H9 (cell line): ENCODE measurements around the gene ZNF275. TPM values are rescaled to one million over a fixed set of nuclear protein-coding genes. Genes with fewer than 3 reads are reported as not detected.

ENCODE experiments used
- DNase-seq: peaks from one replicate; pipeline ENCODE4 v3.0.0-alpha.2; 2017
- H2AFZ ChIP-seq: one replicate; pipeline ENCODE4 v1.6.1; 2013; ENCODE audit warnings: mild to moderate bottlenecking, low read length, control low read depth, moderate library complexity
- H2AK5ac ChIP-seq: 2 replicates; pipeline ENCODE4 v1.6.1; 2013; ENCODE audit warnings: low read length, control low read depth, mixed read lengths; ENCODE audit not compliant: insufficient read length
- H2BK120ac ChIP-seq: one replicate; pipeline ENCODE4 v1.6.1; 2013; ENCODE audit warnings: low read depth, mild to moderate bottlenecking, low read length, control low read depth, inconsistent platforms; ENCODE audit not compliant: poor library complexity, severe bottlenecking
- H2BK12ac ChIP-seq: 2 replicates; pipeline ENCODE4 v1.6.1; 2013; ENCODE audit warnings: low read length, control low read depth, mixed read lengths, low read depth; ENCODE audit not compliant: insufficient read length
- H2BK15ac ChIP-seq: 2 replicates; pipeline ENCODE4 v1.6.1; 2013; ENCODE audit warnings: low read depth, low read length, control low read depth
- H2BK20ac ChIP-seq: one replicate; pipeline ENCODE4 v1.6.1; 2013; ENCODE audit warnings: low read depth, mild to moderate bottlenecking, low read length, control low read depth, inconsistent platforms; ENCODE audit not compliant: poor library complexity, severe bottlenecking
- H2BK5ac ChIP-seq: 2 replicates; pipeline ENCODE4 v1.6.1; 2013; ENCODE audit warnings: low read length, control low read depth, mixed read lengths; ENCODE audit not compliant: insufficient read length
- H3K14ac ChIP-seq: 2 replicates; pipeline ENCODE4 v1.6.1; 2013; ENCODE audit warnings: low read length, control low read depth; ENCODE audit not compliant: insufficient read depth
- H3K18ac ChIP-seq: 2 replicates; pipeline ENCODE4 v1.6.1; 2013; ENCODE audit warnings: low read depth, mild to moderate bottlenecking, mixed read lengths, low read length, control low read depth; ENCODE audit not compliant: insufficient read length
- H3K23ac ChIP-seq: 2 replicates; pipeline ENCODE4 v1.6.1; 2013; ENCODE audit warnings: low read length, control low read depth, mixed read lengths, low read depth; ENCODE audit not compliant: insufficient read length
- H3K23me2 ChIP-seq: 2 replicates; pipeline ENCODE4 v1.6.1; 2013; ENCODE audit warnings: low read depth, mild to moderate bottlenecking, mixed read lengths, low read length, control low read depth; ENCODE audit not compliant: insufficient read length, poor library complexity, severe bottlenecking
- H3K27ac ChIP-seq: 2 replicates; pipeline ENCODE4 v1.5.1; 2013; ENCODE audit warnings: low read length, control low read depth, mixed read lengths, low read depth; ENCODE audit not compliant: insufficient read length
- H3K27me3 ChIP-seq: 2 replicates; pipeline ENCODE4 v1.6.1; 2013; ENCODE audit warnings: low read length, control low read depth, inconsistent platforms; ENCODE audit not compliant: insufficient read depth
- H3K4ac ChIP-seq: 2 replicates; pipeline ENCODE4 v1.6.1; 2013; ENCODE audit warnings: low read depth, mild to moderate bottlenecking, control low read depth, inconsistent platforms, low read length, moderate library complexity
- H3K4me1 ChIP-seq: 2 replicates; pipeline ENCODE4 v1.6.1; 2013; ENCODE audit warnings: low read length, control low read depth, inconsistent platforms; ENCODE audit not compliant: insufficient read depth
- H3K4me2 ChIP-seq: 2 replicates; pipeline ENCODE4 v1.6.1; 2013; ENCODE audit warnings: low read length, control low read depth, mixed read lengths; ENCODE audit not compliant: insufficient read length, insufficient read depth
- H3K56ac ChIP-seq: 2 replicates; pipeline ENCODE4 v1.6.1; 2013; ENCODE audit warnings: low read depth, mild to moderate bottlenecking, mixed read lengths, low read length, control low read depth; ENCODE audit not compliant: insufficient read length
- H3K79me1 ChIP-seq: 2 replicates; pipeline ENCODE4 v1.6.1; 2013; ENCODE audit warnings: low read depth, mild to moderate bottlenecking, moderate library complexity, low read length, control low read depth, inconsistent platforms; ENCODE audit not compliant: insufficient read depth, poor library complexity, severe bottlenecking
- H3K79me2 ChIP-seq: 2 replicates; pipeline ENCODE4 v1.6.1; 2013; ENCODE audit warnings: low read length, control low read depth, inconsistent platforms; ENCODE audit not compliant: insufficient read depth
- H3K9ac ChIP-seq: 2 replicates; pipeline ENCODE4 v1.6.1; 2013; ENCODE audit warnings: low read length, control low read depth, mixed read lengths; ENCODE audit not compliant: insufficient read length; ENCODE audit errors: extremely low read depth
- H3K9me3 ChIP-seq: one replicate; pipeline ENCODE4 v1.6.1; 2013; ENCODE audit warnings: low read depth, low read length, inconsistent platforms; ENCODE audit not compliant: control insufficient read depth
- H3T11ph ChIP-seq: one replicate; pipeline ENCODE4 v1.6.1; 2013; ENCODE audit warnings: mild to moderate bottlenecking, low read length, control low read depth, inconsistent platforms
- H4K20me1 ChIP-seq: one replicate; pipeline ENCODE4 v1.6.1; 2013; ENCODE audit not compliant: control insufficient read depth, insufficient read length, insufficient read depth
- H4K5ac ChIP-seq: 2 replicates; pipeline ENCODE4 v1.6.1; 2013; ENCODE audit warnings: low read depth, mild to moderate bottlenecking, mixed read lengths, low read length, control low read depth; ENCODE audit not compliant: insufficient read length
- H4K8ac ChIP-seq: replicated peaks from 2 replicates; pipeline ENCODE4 v1.6.1; 2013; ENCODE audit warnings: low read length, control low read depth, mixed read lengths, low read depth; ENCODE audit not compliant: insufficient read length
- H4K91ac ChIP-seq: 2 replicates; pipeline ENCODE4 v1.6.1; 2013; ENCODE audit warnings: low read depth, mild to moderate bottlenecking, moderate library complexity, mixed read lengths, low read length, control low read depth; ENCODE audit not compliant: insufficient read length
- H3K27ac Mint-ChIP-seq, 3 experiments: 2 replicates in 2 of 3; 3 replicates in 1 of 3; pipeline ENCODE4 v1.8.0; 2020 to 2021; ENCODE audit warnings: mixed read lengths in 3 of 3, mild to moderate bottlenecking in 1 of 3, moderate library complexity in 1 of 3
- H3K27me3 Mint-ChIP-seq: 2 replicates; pipeline ENCODE4 v1.8.0; 2021; ENCODE audit warnings: low read depth, mild to moderate bottlenecking, moderate library complexity, mixed read lengths
- H3K36me3 Mint-ChIP-seq, 3 experiments: 2 replicates in 2 of 3; 3 replicates in 1 of 3; pipeline ENCODE4 v1.8.0; 2020 to 2021; ENCODE audit warnings: low read depth in 3 of 3, mixed read lengths in 3 of 3; ENCODE audit not compliant: insufficient read depth in 1 of 3
- H3K4me1 Mint-ChIP-seq, 2 experiments: 2 replicates each; pipeline ENCODE4 v1.8.0; 2020; ENCODE audit warnings: mixed read lengths in 2 of 2
- H3K4me3 Mint-ChIP-seq, 2 experiments: 2 replicates in 1 of 2; 3 replicates in 1 of 2; pipeline ENCODE4 v1.8.0; 2020 to 2021; ENCODE audit warnings: mild to moderate bottlenecking in 2 of 2, mixed read lengths in 2 of 2, moderate library complexity in 1 of 2
- H3K9me3 Mint-ChIP-seq, 2 experiments: 2 replicates in 1 of 2; 3 replicates in 1 of 2; pipeline ENCODE4 v1.8.0; 2020; ENCODE audit warnings: mild to moderate bottlenecking in 2 of 2, mixed read lengths in 2 of 2, moderate library complexity in 1 of 2
- WGBS: extraction: QIAGEN DNeasy Blood & Tissue Kit; methylation state at CpG from one replicate; pipeline ENCODE4 v1.1.7; 2013; ENCODE audit warnings: missing lambda C conversion rate, low lambda C conversion rate, mixed read lengths; ENCODE audit not compliant: insufficient read length; ENCODE audit errors: extremely low coverage; 5-methylcytosine and 5-hydroxymethylcytosine counted together
- total RNA-seq: library from RNA; stranded (reverse); gene quantifications from 2 replicates; pipeline ENCODE4 v1.2.1, GENCODE V29; 2021
- TF ChIP-seq, protein P1 (sequence below): fragments of 200-600 bp; sonication (generic); conservative IDR thresholded peaks from 3 replicates; pipeline ENCODE4 v1.8.0; 2021; ENCODE audit warnings: antibody characterized with exemption, mild to moderate bottlenecking

ZNF275 gene
- total RNA-seq, 1 experiment from 2014 or later, result 11.8 TPM

DNA sequence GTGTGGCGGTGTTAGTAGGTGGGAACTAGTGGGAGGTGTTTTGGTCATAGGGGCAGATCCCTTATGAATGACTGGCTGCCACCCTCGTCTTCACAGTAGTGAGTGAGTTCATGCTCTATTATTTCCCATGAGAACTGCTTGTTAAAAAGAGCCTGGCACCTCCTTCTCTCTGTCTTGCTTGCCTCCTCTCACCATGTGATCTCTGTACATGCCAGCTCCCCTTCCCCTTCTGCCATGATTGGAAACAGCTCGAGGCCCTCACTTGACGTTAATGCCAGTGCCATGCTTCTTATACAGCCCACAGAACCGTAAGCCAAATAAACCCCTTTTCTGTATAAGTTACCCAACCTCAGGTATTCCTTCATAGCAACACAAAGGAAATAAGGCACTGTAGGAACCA lies 34.1 kb upstream of the ZNF275 start:
- Histone ChIP-seq H3K27me3 (no peaks in the 10 kb centered on the region), H2BK20ac (no peak overlapping the region), H2AK5ac (no peak overlapping the region), H3K79me1 (no peaks in the 10 kb centered on the region), H2BK5ac (no peak overlapping the region), H2AFZ (no peak overlapping the region), H4K8ac (no peak overlapping the region), H2BK120ac (no peak overlapping the region), H3K4me2 (no peak overlapping the region), H3K14ac (no peak overlapping the region), H3K4me1 (no peaks in the 10 kb centered on the region), H3K79me2 (no peaks in the 10 kb centered on the region), H3K18ac (no peak overlapping the region), H3K9me3 (peaks cover 42% of the 10 kb centered on the region), H3K23me2 (no peaks in the 10 kb centered on the region), H4K5ac (no peak overlapping the region), H2BK15ac (no peak overlapping the region), H3K27ac (no peak overlapping the region), H3T11ph (no peak overlapping the region), H2BK12ac (no peak overlapping the region), H4K20me1 (no peaks in the 10 kb centered on the region), H3K56ac (no peak overlapping the region), H4K91ac (no peak overlapping the region), H3K4ac (no peak overlapping the region), H3K23ac (no peak overlapping the region), H3K9ac (no peak overlapping the region)
- TF ChIP-seq, protein P1, sequence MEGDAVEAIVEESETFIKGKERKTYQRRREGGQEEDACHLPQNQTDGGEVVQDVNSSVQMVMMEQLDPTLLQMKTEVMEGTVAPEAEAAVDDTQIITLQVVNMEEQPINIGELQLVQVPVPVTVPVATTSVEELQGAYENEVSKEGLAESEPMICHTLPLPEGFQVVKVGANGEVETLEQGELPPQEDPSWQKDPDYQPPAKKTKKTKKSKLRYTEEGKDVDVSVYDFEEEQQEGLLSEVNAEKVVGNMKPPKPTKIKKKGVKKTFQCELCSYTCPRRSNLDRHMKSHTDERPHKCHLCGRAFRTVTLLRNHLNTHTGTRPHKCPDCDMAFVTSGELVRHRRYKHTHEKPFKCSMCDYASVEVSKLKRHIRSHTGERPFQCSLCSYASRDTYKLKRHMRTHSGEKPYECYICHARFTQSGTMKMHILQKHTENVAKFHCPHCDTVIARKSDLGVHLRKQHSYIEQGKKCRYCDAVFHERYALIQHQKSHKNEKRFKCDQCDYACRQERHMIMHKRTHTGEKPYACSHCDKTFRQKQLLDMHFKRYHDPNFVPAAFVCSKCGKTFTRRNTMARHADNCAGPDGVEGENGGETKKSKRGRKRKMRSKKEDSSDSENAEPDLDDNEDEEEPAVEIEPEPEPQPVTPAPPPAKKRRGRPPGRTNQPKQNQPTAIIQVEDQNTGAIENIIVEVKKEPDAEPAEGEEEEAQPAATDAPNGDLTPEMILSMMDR, result no peak
- no peak for DNase-seq
- H3K4me1 Mint-ChIP-seq, result peaks cover 0 to 4% of the 10 kb centered on the region in 2 experiments; a peak in 1 of 4 replicates
- H3K36me3 Mint-ChIP-seq, result no peaks in the 10 kb centered on the region; a peak in 1 of 7 replicates
- H3K27ac Mint-ChIP-seq, result no peak overlapping the region
- peaks cover 33% of the 10 kb centered on the region for H3K27me3 Mint-ChIP-seq
- H3K4me3 Mint-ChIP-seq, result no peak overlapping the region
- peaks cover 83 to 92% of the 10 kb centered on the region in 2 experiments for H3K9me3 Mint-ChIP-seq
- WGBS, result no CpG with 5 or more reads among the region's 5 CpGs
